ENCODE data around the gene AP1S3.
"Not testable (repeated sequence)": the region's sequence is repeated elsewhere in the genome, so short reads cannot be mapped to it uniquely, and the experiment has no call there.

Gene AP1S3

GRCh38 chr2:223837287-223838061, at the start of gene AP1S3:
TSS of gene AP1S3 (minus strand) at chr2:223837582. CDS start at chr2:223837450, 132 bp downstream.
- DNase-seq, result no peak

- no peak for DNase-seq
These were observed 49.7 kb upstream of the AP1S3 start for GRCh38 chr2:223887127-223887526.

GRCh38 chr2:223886726-223887125, 49.3 kb upstream of the AP1S3 start:
- no peak for DNase-seq

- no peak for DNase-seq
These were observed 47.0 kb upstream of the AP1S3 start for GRCh38 chr2:223884399-223884798.

- DNase-seq, result no peak
These were observed 45.3 kb upstream of the AP1S3 start for GRCh38 chr2:223882715-223883114.

- no peak for DNase-seq
These were observed 43.4 kb upstream of the AP1S3 start for GRCh38 chr2:223880796-223881195.

- no peak for DNase-seq
These were observed 40.5 kb upstream of the AP1S3 start for GRCh38 chr2:223877721-223878410.

- no peak for DNase-seq
These were observed 36.3 kb upstream of the AP1S3 start for GRCh38 chr2:223873672-223874071.

GRCh38 chr2:223872772-223873171, 35.4 kb upstream of the AP1S3 start:
- DNase-seq, result not testable (repeated sequence)

- DNase-seq, result not testable (repeated sequence)
These were observed 34.3 kb upstream of the AP1S3 start for GRCh38 chr2:223871661-223872060.

- DNase-seq, result no peak
These were observed 33.6 kb upstream of the AP1S3 start for GRCh38 chr2:223870840-223871611.

GRCh38 chr2:223868005-223868404, 30.6 kb upstream of the AP1S3 start:
- DNase-seq, result no peak

GRCh38 chr2:223865907-223866508, 28.6 kb upstream of the AP1S3 start:
- no peak for DNase-seq

GRCh38 chr2:223865124-223865523, 27.7 kb upstream of the AP1S3 start:
- no peak for DNase-seq

- no peak for DNase-seq
These were observed 26.1 kb upstream of the AP1S3 start for GRCh38 chr2:223863491-223863890.

GRCh38 chr2:223860809-223861738, 23.7 kb upstream of the AP1S3 start:
- no peak for DNase-seq

- DNase-seq, result no peak
These were observed 21.7 kb upstream of the AP1S3 start for GRCh38 chr2:223859070-223859469.

- no peak for DNase-seq
These were observed 19.2 kb upstream of the AP1S3 start for GRCh38 chr2:223856584-223856983.

GRCh38 chr2:223856021-223856420, 18.6 kb upstream of the AP1S3 start:
- DNase-seq, result no peak

- no peak for DNase-seq
These were observed 18.0 kb upstream of the AP1S3 start for GRCh38 chr2:223855426-223855825.

- no peak for DNase-seq
These were observed 17.4 kb upstream of the AP1S3 start for GRCh38 chr2:223854741-223855140.

- no peak for DNase-seq
These were observed 16.0 kb upstream of the AP1S3 start for GRCh38 chr2:223853425-223853837.
